GM18951 (cell line): ENCODE results near the gene MTG2.

Experiments
- POLR2A ChIP-seq: IDR thresholded peaks from 4 replicates; pipeline ENCODE4 v1.6.1; 2011; ENCODE audit warnings: mild to moderate bottlenecking; ENCODE audit not compliant: insufficient read length, insufficient read depth; ENCODE audit errors: extremely low read depth
- in situ Hi-C: fragments of 300-500 bp; cut with MboI; formaldehyde crosslinking; loops from one replicate; pipeline ENCODE4 v1.12.0; 2022; ENCODE audit warnings: low sequenced_read_pairs, mixed read lengths, inconsistent platforms; ENCODE audit not compliant: unreplicated experiment

The MTG2 gene

DNA sequence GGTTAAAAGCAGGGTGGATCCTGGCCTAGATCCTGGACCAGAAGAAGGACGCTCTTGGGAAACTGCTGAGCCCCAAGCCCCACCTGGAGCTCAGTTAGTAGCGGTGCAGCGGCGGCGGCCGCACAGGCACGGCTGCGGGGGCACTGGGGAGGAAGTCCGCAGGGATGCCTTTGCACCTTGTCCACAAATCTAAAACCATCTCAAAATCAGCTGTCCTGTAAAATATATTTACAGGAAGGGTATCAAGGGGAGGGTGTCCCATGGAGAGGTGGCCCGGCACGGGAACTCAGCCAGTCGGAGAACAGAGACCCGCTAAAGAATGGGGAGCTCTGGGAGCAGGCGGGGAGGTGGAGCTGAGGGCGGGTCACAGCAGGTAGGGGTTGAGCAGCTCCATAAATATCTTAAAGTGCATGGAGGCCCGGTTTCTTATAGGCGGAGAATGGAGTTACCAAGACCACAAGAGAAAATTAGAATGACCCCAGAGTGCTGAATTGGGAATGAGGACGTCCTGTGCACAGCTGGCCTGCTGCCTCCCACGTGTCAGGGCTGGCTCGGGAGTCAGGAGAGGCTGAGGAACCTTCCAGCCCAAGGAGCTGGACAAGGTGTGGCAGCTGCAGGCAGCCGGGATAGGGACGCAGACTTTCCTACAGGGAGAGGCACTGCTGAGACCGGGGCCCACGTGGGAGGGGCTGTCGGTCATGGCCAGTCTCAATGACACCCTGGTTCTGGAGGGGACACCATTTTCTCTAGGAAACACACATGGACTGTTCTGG lies 8.0 kb downstream of the MTG2 start:
- in situ Hi-C loops = no loop called here
- no peak for TF ChIP-seq POLR2A

DNA sequence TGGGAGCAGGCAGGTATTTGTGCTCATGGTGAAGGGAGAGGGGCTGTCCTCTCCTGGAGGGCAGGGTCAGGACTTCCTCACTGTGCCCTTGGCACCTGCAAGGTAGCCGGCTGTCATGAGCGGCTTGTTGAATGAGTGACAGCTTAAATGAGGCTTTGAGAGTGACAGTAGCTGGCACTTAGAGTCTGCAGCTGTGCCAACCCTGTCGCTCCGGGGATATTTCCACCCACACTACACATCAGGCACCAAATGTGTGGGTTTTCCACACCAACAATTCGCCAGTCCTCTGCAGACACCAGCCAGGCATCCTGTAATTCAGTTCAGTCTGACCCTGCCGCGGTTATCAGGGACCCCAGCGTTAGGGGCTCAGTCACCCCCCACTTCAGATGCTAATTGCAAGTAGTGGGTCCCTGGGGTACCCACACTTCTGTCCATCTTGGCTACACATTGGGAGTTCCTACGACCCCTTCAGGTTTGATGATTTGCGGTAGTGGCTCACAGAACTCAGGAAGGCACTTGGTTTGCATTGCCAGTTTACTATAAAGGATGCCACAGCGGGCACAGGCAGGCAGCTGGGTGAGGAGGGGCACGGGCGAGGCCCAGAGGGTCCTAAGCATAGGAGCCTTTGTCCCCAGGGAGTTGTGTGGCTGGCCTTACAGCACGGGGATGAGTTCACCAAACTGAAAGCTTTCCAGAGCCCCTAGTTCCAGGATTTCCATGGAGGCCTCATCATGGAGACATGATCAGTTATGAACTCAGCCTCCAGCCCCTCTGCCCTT lies 9.1 kb downstream of the MTG2 start:
- in situ Hi-C loops = no loop called here
- no peak for TF ChIP-seq POLR2A

DNA sequence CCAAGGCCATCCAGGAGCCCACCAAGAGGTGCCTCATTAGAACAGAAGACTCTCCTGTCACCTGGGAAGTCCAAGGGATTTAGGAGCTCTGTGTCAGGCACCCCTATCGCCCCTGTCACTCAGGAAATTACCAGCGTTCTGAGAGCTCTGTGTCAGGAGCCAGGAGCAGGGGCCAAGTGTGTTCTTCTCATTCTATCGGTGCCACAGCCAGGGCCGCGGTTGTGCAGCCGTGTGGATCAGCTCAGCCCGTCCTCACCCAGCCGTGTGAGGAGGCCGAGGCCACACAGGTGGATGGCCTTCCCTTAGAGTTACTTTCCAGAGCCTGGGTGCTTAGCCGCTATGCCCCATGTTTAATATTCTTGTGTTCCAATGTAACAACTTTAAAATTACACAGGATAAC lies 9.8 kb downstream of the MTG2 start:
- in situ Hi-C loops = no loop called here
- no peak for TF ChIP-seq POLR2A

GRCh38 chr20:62193079-62194025 lies 10.5 kb downstream of the MTG2 start:
- in situ Hi-C loops = no loop called here
- TF ChIP-seq POLR2A = no peak

DNA sequence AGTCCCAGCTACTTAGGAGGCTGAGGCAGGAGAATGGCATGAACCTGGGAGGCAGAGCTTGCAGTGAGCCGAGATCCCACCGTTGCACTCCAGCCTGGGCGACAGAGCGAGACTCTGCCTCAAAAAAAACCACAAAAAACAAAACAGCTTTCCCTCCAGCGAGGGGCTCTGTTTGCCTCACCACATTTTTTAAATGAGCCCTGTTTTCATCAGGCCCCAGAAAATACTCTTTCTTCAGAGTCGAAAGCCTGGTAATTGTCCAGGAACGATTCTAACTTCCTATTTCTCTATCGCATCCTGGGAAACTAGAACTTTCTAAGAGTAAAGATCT lies 12.2 kb downstream of the MTG2 start:
- no peak for TF ChIP-seq POLR2A
- in situ Hi-C loops = no loop called here

GRCh38 chr20:62195736-62196135 lies 12.9 kb downstream of the MTG2 start:
- no peak for TF ChIP-seq POLR2A

DNA sequence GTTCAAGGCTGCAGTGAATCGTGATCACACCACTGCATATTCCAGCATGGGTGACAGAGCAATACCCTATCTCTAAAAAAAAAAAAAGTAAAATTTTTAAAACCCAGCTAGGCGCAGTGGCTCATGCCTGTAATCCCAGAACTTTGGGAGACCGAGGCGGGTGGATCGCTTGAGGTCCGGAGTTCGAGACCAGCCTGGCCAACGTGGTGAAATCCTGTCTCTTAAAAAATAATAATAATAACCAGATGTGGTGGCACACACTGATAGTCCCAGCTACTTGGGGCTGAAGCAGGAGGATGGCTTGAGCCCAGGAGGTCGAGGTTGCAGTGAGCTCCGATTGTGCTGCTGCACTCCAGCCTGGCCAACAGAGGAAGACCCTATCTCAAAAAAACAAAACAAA lies 13.5 kb downstream of the MTG2 start:
- in situ Hi-C loops = no loop called here
- no peak for TF ChIP-seq POLR2A

More at GRCh38 chr20:62195736-62196135, 12.9 kb downstream of the MTG2 start:
- in situ Hi-C loops = no loop called here

DNA sequence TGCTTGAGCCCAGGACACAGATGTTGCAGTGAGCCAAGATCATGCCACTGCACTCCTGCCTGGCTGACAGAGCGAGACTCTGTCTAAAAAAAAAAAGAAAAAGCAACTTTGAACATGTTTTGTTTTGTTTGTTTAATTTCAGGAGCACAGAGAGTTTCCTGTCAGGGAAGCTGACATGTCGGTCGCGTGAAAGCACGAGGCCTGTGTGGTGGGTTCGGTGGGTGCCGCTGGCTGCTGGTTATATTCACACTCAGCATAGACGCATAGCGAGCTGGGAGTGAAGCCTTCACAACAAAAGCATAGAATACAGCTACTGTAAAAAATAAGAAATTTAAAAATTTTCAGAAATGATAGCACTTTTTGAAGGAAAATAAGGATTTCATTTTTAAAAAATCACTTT lies 14.5 kb downstream of the MTG2 start:
- in situ Hi-C loops = no loop called here

DNA sequence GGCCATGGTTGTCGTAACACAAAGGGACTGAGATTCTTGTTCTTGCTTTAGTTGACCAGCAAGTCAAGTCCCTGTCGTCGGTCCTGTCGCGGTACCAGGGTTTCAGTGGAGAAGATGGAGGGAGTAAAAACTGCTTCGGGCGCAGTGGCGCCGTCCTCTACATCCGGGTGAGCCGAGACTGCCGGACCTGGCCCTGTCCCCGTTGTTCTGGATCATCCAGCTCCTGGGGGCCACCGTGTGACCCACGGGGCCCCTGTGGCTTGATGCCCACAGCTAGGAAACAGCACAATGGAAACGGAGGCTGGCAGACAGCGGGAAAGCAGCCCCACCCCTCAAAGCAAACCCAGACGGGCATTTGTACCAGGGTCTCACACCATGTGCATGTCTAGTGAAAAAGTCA lies 15.0 kb downstream of the MTG2 start:
- in situ Hi-C loops = no loop called here
- no peak for TF ChIP-seq POLR2A

More for the DNA sequence above, 14.5 kb downstream of the MTG2 start:
- no peak for TF ChIP-seq POLR2A

GRCh38 chr20:62198496-62198895 lies 15.7 kb downstream of the MTG2 start:
- TF ChIP-seq POLR2A = no peak
- in situ Hi-C loops = no loop called here

DNA sequence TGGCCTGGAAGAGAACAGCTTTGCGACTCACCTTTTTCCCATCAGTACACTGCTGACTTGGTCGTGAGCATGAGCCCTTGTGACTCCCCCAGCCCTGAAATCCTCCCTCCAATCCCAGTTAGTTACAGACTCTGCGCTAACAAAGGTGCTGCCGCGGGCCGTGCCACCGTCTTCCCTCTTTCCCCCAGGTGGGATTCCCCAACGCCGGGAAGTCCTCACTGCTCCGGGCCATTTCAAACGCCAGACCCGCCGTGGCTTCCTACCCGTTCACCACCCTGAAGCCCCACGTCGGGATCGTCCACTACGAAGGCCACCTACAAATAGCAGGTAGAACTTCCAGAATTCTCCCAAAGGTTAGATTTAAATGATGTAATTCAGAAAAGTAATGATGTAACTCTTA lies 16.1 kb downstream of the MTG2 start:
- in situ Hi-C loops = no loop called here
- TF ChIP-seq POLR2A = no peak

GRCh38 chr20:62200491-62201172 lies 17.8 kb downstream of the MTG2 start:
- no peak for TF ChIP-seq POLR2A
- in situ Hi-C loops = no loop called here
